NCI-H128 (cell line): Measurements from ENCODE around the gene OR4A5.
"Not testable (repeated sequence)": the region's sequence is repeated elsewhere in the genome, so short reads cannot be mapped to it uniquely, and the experiment has no call there.

Source experiments
- DNase-seq: peaks from one replicate; lab custom pipeline; 2025; ENCODE audit not compliant: unreplicated experiment; lab: John Stamatoyannopoulos, UW

Gene OR4A5, protein sequence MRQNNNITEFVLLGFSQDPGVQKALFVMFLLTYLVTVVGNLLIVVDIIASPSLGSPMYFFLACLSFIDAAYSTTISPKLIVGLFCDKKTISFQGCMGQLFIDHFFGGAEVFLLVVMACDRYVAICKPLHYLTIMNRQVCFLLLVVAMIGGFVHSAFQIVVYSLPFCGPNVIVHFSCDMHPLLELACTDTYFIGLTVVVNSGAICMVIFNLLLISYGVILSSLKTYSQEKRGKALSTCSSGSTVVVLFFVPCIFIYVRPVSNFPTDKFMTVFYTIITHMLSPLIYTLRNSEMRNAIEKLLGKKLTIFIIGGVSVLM

DNA sequence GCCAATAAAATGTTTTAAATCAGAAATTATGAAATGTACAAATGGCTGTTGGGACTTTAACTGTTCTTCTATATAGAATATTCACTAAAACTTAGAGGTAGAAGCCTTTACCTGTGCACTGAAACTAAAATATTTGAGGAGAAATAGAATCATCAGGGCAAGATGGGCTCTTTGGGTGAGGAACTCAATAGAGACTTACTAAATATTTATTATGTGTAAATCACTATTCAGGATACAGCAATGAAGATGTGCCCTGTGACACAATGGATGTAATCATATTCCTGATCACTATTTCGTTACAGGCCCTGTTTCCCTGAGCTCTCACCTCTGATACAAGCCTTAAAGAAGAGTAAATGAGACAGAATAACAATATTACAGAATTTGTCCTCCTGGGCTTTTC, at the start of gene OR4A5:
OR4A5 (plus strand) TSS at position 301 of the 400 bp plus-strand sequence; CDS start at position 354, 53 bp downstream.
- not testable (repeated sequence) for DNase-seq

DNA sequence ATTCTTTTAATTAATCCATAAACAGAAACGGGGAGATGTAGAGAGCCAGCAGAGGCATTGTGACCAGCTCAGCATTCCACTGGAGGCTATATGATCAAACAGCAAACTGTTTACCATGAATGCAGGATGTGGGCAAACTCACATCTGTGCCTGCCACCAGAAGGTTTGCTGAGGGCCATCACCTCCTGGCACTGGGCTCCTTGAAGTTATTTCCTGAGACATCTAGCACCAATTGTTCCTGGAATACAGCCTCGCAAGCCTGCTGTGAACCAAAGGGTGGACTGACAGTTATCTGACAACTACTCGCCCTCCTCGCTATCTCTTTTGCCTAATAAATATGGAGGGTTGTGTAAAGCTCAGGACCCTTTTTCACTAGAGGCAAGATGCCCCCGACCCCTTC, 13.5 kb downstream of the OR4A5 start:
- not testable (repeated sequence) for DNase-seq
